IPS-15b (cell line): ENCODE results near the gene IFT27.
"Not testable (repeated sequence)": the region's sequence is repeated elsewhere in the genome, so short reads cannot be mapped to it uniquely, and the experiment has no call there.

Source experiments
- H3K27me3 ChIP-seq: one replicate; pipeline ENCODE4 v1.6.1; 2013; ENCODE audit warnings: low read length; ENCODE audit not compliant: control insufficient read depth, insufficient read depth
- H3K36me3 ChIP-seq: one replicate; pipeline ENCODE4 v1.6.1; 2013; ENCODE audit warnings: low read length; ENCODE audit not compliant: control insufficient read depth, insufficient read depth
- H3K4me1 ChIP-seq: one replicate; pipeline ENCODE4 v1.6.1; 2013; ENCODE audit warnings: mild to moderate bottlenecking, low read length; ENCODE audit not compliant: control insufficient read depth, insufficient read depth
- H3K4me3 ChIP-seq: one replicate; pipeline ENCODE4 v1.5.1; 2013; ENCODE audit warnings: low read depth, low read length
- H3K9ac ChIP-seq: one replicate; pipeline ENCODE4 v1.6.1; 2013; ENCODE audit warnings: low read depth, mild to moderate bottlenecking, low read length
- H3K9me3 ChIP-seq: one replicate; pipeline ENCODE4 v1.6.1; 2013; ENCODE audit warnings: mild to moderate bottlenecking, low read length; ENCODE audit not compliant: control insufficient read depth, insufficient read depth

The IFT27 gene

GRCh38 chr22:36761553-36762240, 14.2 kb downstream of the IFT27 start:
- H3K4me1 ChIP-seq: no peaks in the 10 kb centered on the region
- no peak overlapping the region for H3K9ac ChIP-seq
- peaks cover 8% of the 10 kb centered on the region for H3K36me3 ChIP-seq
- no peak overlapping the region for H3K4me3 ChIP-seq
- H3K9me3 ChIP-seq: no peaks in the 10 kb centered on the region
- no peaks in the 10 kb centered on the region for H3K27me3 ChIP-seq

DNA sequence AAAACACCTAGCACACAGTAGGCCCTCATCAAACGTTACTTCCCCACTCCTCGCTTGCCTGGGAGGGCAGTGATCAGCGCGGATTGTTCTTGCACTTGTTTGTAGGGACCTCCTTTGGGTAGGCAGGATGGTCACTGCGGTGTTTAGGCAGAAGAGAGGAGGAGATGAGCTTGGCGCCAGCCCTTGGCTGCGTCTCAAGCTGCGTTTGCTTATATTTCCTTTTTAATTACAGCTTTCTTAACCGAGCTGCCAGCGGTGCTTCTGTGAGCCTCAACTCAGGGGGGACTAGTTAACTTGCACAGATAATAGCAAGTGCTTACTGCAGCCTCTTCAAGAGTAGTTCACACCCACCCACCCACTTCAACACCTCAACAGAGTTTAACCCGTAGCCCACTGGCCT, 15.1 kb downstream of the IFT27 start:
- H3K9ac ChIP-seq: no peak overlapping the region
- peaks cover 8% of the 10 kb centered on the region for H3K36me3 ChIP-seq
- no peaks in the 10 kb centered on the region for H3K4me1 ChIP-seq
- no peaks in the 10 kb centered on the region for H3K27me3 ChIP-seq
- H3K4me3 ChIP-seq: no peak overlapping the region
- H3K9me3 ChIP-seq: no peaks in the 10 kb centered on the region

GRCh38 chr22:36759481-36760159, 16.3 kb downstream of the IFT27 start:
- H3K27me3 ChIP-seq: no peaks in the 10 kb centered on the region
- peaks cover 8% of the 10 kb centered on the region for H3K36me3 ChIP-seq
- no peak overlapping the region for H3K9ac ChIP-seq
- H3K4me1 ChIP-seq: no peaks in the 10 kb centered on the region
- H3K4me3 ChIP-seq: no peak overlapping the region
- no peaks in the 10 kb centered on the region for H3K9me3 ChIP-seq

DNA sequence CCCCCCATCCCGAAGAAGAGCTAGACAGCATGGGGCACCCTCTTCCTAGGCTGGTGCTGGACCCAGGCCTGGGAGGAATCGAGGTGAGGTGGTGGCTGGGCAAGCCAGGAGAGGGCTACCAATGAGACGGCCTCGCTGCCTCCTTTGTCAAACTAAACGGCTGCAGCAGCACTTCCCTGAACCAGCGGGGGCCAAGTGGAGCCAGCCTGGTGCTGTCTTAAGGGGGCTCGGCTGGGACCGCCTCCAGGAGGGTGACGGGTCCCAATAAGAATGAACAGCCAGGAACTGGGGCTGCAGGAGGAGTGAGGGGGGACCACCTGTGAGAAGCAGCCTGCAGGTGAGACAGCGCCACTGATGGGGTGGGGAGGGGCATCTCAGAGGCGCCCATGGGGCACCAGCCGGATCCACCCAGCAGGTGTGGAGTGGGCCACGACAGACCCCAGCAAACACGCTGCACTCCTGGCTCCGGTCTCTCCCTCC, 17.1 kb downstream of the IFT27 start:
- Histone ChIP-seq H3K36me3 (peaks cover 5% of the 10 kb centered on the region), H3K9me3 (no peaks in the 10 kb centered on the region), H3K9ac (no peak overlapping the region), H3K27me3 (no peaks in the 10 kb centered on the region), H3K4me1 (no peaks in the 10 kb centered on the region), H3K4me3 (no peak overlapping the region)

DNA sequence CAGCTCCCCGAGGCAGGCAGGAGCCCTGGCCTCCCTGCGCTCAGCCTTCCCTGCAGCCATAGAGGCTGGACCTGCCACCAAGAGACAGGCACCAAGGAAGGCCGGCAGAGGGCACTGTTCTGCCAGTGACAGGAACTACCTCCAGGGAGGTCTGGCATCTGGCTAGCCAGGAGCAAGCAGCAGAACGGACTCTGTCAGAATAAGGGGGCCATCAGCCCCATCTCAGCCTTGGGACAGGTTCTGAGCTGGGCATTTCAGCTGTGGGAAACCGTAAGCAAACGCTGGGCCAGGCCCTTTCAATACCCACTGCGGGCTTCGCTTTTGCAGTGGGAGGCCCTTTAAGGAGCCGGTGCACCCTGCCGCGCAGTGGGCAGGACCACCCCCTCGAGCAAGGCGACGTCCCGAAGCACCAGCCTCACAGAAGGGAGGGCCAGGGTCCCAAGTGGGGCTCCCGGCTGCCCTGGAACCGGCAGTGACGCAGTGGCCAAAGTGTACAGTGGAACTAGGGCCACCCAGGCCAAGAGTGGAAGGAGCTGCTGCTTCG, 18.2 kb downstream of the IFT27 start:
- Histone ChIP-seq H3K9ac (no peak overlapping the region), H3K4me1 (no peaks in the 10 kb centered on the region), H3K9me3 (no peaks in the 10 kb centered on the region), H3K27me3 (peaks cover 3% of the 10 kb centered on the region), H3K36me3 (no peaks in the 10 kb centered on the region), H3K4me3 (no peak overlapping the region)

DNA sequence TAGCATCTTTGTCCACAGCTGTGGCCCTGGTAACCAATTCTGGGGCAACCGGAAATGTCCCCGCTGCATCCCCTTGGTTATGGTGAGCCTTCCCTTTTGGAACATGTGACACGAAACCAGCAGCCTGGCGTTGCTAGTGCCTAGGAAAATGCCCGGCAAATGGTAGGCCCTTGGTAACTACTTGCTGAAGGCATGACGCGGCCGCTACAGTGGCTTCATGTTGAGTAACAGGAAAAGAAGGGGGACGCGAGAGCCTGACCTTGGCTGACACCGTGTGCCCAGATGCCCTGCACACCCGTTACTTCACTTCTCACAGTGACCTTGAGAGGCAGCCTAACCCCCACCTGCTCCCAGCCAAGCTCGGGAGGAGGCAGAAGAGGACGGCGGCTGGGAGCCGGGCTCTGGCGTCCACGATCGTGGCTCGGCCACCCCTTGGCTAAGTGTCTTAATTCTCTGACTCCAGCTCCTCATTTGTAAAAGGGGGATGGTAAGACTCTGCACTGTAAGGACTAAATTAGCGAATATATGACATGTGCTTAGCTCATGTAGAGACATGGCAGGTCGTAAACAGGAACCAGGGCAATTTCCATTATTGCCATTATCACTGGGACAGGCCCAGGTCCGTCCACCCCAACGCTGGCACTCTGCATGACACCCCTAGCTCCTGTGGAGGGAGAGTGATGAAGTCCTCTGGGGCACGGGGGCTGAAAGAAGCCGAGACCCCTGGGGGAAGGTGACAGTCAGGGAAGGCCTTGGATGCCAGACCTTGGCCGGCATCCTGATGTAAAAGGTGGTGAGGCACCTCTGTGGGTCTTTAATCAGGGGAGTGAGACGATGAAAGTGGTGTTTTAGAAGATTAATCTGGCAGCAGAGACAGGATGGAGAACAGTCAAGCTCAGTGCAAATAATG, 18.9 kb downstream of the IFT27 start:
- Histone ChIP-seq H3K36me3 (no peaks in the 10 kb centered on the region), H3K9me3 (no peaks in the 10 kb centered on the region), H3K9ac (no peak overlapping the region), H3K4me1 (no peaks in the 10 kb centered on the region), H3K27me3 (peaks cover 3% of the 10 kb centered on the region), H3K4me3 (no peak overlapping the region)

- Histone ChIP-seq H3K36me3 (no peaks in the 10 kb centered on the region), H3K4me3 (no peak overlapping the region), H3K9ac (no peak overlapping the region), H3K4me1 (no peaks in the 10 kb centered on the region), H3K27me3 (peaks cover 3% of the 10 kb centered on the region), H3K9me3 (no peaks in the 10 kb centered on the region)
Observed at GRCh38 chr22:36756031-36756430, 19.9 kb downstream of the IFT27 start.

- H3K36me3 ChIP-seq: no peaks in the 10 kb centered on the region
Observed at GRCh38 chr22:36755316-36755715, 20.6 kb downstream of the IFT27 start.

DNA sequence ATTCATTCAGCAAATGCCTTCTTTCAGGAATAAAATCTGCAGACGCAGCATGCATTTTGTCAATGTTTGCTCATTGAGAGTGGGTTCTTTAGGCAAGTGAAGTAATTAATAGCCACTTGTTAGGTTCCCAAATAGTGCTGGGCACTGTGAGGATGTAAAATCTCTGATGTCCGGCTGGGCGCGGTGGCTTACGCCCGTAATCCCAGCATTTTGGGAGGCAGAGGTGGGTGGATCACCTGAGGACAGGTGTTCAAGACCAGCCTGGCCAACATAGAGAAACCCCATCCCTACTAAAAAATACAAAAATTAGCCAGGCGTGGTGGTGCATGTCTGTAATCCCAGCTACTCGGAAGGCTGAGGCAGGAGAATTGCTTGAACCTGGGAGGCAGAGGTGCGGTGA, 21.0 kb downstream of the IFT27 start:
- not testable (repeated sequence) for H3K36me3 ChIP-seq, H3K27me3 ChIP-seq, H3K9me3 ChIP-seq, H3K4me3 ChIP-seq, H3K4me1 ChIP-seq, H3K9ac ChIP-seq

More at GRCh38 chr22:36755316-36755715, 20.6 kb downstream of the IFT27 start:
- no peak overlapping the region for H3K9ac ChIP-seq
- H3K4me1 ChIP-seq: no peaks in the 10 kb centered on the region
- no peaks in the 10 kb centered on the region for H3K9me3 ChIP-seq
- H3K4me3 ChIP-seq: no peak overlapping the region
- peaks cover 3% of the 10 kb centered on the region for H3K27me3 ChIP-seq

DNA sequence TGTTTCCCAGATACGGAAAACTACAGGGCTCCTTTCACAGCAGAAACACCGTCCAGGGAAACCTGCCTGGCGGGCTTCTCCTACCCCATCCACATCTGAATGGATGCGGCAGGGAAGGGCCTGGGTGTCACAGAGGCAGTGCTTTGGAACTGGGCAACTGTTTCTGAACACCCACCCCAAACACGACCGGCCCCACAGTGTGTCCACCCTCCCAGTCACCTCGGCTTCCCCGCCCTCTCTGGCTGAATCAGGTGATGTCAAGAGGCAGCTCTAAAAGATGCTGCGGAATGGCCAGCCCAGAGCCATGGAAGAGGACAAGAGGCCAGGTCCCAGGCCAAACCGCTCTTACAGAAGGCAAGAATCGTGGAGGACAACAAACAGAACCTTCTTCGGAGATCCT, 22.0 kb downstream of the IFT27 start:
- H3K27me3 ChIP-seq: peaks cover 3% of the 10 kb centered on the region
- no peaks in the 10 kb centered on the region for H3K4me1 ChIP-seq
- no peak overlapping the region for H3K4me3 ChIP-seq
- H3K9me3 ChIP-seq: no peaks in the 10 kb centered on the region
- H3K36me3 ChIP-seq: no peaks in the 10 kb centered on the region
- no peak overlapping the region for H3K9ac ChIP-seq

GRCh38 chr22:36753120-36753802, 22.7 kb downstream of the IFT27 start:
- H3K9ac ChIP-seq: no peak overlapping the region
- peaks cover 3% of the 10 kb centered on the region for H3K27me3 ChIP-seq
- no peaks in the 10 kb centered on the region for H3K4me1 ChIP-seq
- no peak overlapping the region for H3K4me3 ChIP-seq
- no peaks in the 10 kb centered on the region for H3K36me3 ChIP-seq
- no peaks in the 10 kb centered on the region for H3K9me3 ChIP-seq
